KMS-11 (cell line): ENCODE data around the gene DNAJC18.

Source experiments
- H2AFZ ChIP-seq: fragments of 200-600 bp; sonication (generic); 2 replicates; pipeline ENCODE4 v1.6.1; 2016; ENCODE audit warnings: antibody characterized with exemption, mixed run types, low read depth
- H3K27ac ChIP-seq: fragments of 200-600 bp; sonication (generic); 2 replicates; pipeline ENCODE4 v1.6.1; 2016; ENCODE audit warnings: mild to moderate bottlenecking, mixed run types
- H3K27me3 ChIP-seq: fragments of 200-600 bp; sonication (generic); 2 replicates; pipeline ENCODE4 v1.6.1; 2017; ENCODE audit warnings: mild to moderate bottlenecking, low read depth, mixed run types, moderate library complexity; ENCODE audit not compliant: insufficient read depth
- H3K36me3 ChIP-seq: fragments of 200-600 bp; sonication (generic); 2 replicates; pipeline ENCODE4 v1.6.1; 2017; ENCODE audit warnings: mild to moderate bottlenecking, mixed run types; ENCODE audit not compliant: insufficient read depth
- H3K4me1 ChIP-seq: fragments of 200-600 bp; sonication (generic); 2 replicates; pipeline ENCODE4 v1.6.1; 2016; ENCODE audit warnings: mild to moderate bottlenecking, low read depth, mixed run types; ENCODE audit not compliant: poor library complexity, severe bottlenecking
- H3K4me2 ChIP-seq: fragments of 200-600 bp; sonication (generic); 2 replicates; pipeline ENCODE4 v1.7.0; 2016; ENCODE audit warnings: mild to moderate bottlenecking, mixed run types
- H3K4me3 ChIP-seq: fragments of 200-600 bp; sonication (generic); IDR thresholded peaks from 2 replicates; pipeline ENCODE4 v1.6.1; 2017; ENCODE audit warnings: low read depth, low read length, mixed read lengths; ENCODE audit not compliant: insufficient read depth
- H3K79me2 ChIP-seq: fragments of 200-600 bp; sonication (generic); 2 replicates; pipeline ENCODE4 v1.6.1; 2016; ENCODE audit warnings: low read depth, mixed run types; ENCODE audit not compliant: insufficient read depth
- H3K9ac ChIP-seq: fragments of 200-600 bp; sonication (generic); 2 replicates; pipeline ENCODE4 v1.6.1; 2016; ENCODE audit warnings: mild to moderate bottlenecking, mixed run types
- H4K20me1 ChIP-seq: fragments of 200-600 bp; sonication (generic); 2 replicates; pipeline ENCODE4 v1.6.1; 2016; ENCODE audit warnings: mild to moderate bottlenecking, mixed run types; ENCODE audit not compliant: insufficient read depth
- TF ChIP-seq, protein P1 (sequence below): fragments of 200-600 bp; sonication (generic); conservative IDR thresholded peaks from 2 replicates; pipeline ENCODE4 v1.6.1; 2017; ENCODE audit warnings: low read depth, mild to moderate bottlenecking, antibody characterized with exemption, low read length, moderate library complexity, mixed read lengths

The DNAJC18 gene

DNA sequence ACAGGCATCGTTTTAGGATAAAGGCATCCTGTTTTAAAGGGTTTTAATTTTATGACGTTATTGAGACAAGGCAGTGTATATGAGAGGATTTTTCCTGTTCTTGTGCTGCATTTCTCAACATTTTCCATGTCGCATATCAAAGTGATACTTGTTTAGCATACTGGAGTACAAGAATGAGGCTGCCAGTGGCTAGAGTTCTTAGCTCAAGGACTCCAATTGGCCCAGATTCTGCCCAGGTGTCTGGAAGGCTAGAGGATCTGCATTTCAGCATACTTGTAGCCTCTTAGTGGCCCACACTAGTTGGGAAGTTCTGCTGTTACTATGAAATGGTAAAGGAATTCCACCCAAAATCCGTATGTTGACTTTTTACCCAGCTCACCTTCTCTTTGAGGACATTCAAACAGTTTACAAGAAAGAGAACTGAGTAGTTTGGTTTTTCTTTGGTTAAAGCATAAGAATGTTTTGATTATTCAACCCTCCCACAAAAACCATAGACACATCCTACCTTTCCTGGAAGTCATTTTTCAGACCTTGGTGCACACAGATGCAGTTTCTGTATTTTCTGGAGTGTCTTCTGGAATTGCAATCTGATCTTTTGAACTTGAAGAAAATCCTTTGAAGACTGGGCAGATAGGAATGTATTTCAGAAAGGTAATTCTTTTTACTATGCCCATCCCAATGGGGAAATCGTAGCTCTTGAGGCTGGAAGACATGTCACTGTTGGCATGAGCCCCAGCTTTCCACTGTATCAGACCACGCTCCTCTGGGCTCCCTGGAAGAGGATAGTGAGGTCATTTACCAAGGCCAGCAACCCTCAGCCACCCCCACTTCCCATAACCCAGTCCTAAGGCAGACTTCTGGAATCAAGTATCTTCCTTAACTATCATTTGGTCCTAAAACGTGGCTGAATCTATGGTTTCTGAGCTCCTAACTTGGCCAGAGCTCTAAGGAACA lies 67.6 kb downstream of the DNAJC18 start:
- Histone ChIP-seq H3K27ac (no peak overlapping the region), H3K4me2 (no peak overlapping the region), H3K36me3 (0 out of 2 replicates have a peak, but pooled peaks cover 3% of the 10 kb centered on the region), H3K79me2 (no peaks in the 10 kb centered on the region), H4K20me1 (no peaks in the 10 kb centered on the region), H3K9ac (no peak overlapping the region), H3K4me3 (no peak overlapping the region), H3K27me3 (no peaks in the 10 kb centered on the region), H3K4me1 (peaks cover 3% of the 10 kb centered on the region), H2AFZ (no peak overlapping the region)
- TF ChIP-seq, protein P1, sequence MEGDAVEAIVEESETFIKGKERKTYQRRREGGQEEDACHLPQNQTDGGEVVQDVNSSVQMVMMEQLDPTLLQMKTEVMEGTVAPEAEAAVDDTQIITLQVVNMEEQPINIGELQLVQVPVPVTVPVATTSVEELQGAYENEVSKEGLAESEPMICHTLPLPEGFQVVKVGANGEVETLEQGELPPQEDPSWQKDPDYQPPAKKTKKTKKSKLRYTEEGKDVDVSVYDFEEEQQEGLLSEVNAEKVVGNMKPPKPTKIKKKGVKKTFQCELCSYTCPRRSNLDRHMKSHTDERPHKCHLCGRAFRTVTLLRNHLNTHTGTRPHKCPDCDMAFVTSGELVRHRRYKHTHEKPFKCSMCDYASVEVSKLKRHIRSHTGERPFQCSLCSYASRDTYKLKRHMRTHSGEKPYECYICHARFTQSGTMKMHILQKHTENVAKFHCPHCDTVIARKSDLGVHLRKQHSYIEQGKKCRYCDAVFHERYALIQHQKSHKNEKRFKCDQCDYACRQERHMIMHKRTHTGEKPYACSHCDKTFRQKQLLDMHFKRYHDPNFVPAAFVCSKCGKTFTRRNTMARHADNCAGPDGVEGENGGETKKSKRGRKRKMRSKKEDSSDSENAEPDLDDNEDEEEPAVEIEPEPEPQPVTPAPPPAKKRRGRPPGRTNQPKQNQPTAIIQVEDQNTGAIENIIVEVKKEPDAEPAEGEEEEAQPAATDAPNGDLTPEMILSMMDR: no peak

DNA sequence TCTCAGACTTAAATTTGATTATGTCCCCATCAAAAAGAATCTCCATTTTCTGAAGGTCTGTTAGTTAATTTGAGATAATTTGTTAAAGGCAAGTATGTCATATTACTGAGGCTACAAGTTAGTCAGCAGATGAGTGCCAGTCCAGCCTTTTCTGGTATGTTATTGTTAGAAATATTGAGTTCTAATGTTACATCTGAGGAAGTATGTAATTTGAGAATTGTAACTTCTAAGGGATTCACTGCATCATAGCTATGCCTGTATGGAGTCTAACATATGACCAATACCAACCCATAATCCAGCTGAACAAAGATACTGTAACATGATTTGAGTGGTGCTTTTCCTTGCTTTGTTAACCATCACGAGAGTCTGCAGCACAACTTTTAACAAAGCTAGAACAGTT lies 70.1 kb downstream of the DNAJC18 start:
- no peak overlapping the region for H3K27ac ChIP-seq
- H3K9ac ChIP-seq: no peak overlapping the region
- H3K4me1 ChIP-seq: peaks cover 3% of the 10 kb centered on the region
- no peaks in the 10 kb centered on the region for H3K79me2 ChIP-seq
- H3K27me3 ChIP-seq: no peaks in the 10 kb centered on the region
- no peak overlapping the region for H3K4me2 ChIP-seq
- TF ChIP-seq, protein P1: no peak
- H2AFZ ChIP-seq: no peak overlapping the region
- H4K20me1 ChIP-seq: no peaks in the 10 kb centered on the region
- H3K36me3 ChIP-seq: peaks cover 3% of the 10 kb centered on the region; the same call in 1 of the 2 replicates
- no peak overlapping the region for H3K4me3 ChIP-seq

- no peak overlapping the region for H3K9ac ChIP-seq
- no peak overlapping the region for H3K4me3 ChIP-seq
- no peaks in the 10 kb centered on the region; the same call in 1 of the 2 replicates for H3K79me2 ChIP-seq
- no peak overlapping the region for H3K27ac ChIP-seq
- no peak overlapping the region for H2AFZ ChIP-seq
- H3K4me2 ChIP-seq: no peak overlapping the region
- peaks cover 3% of the 10 kb centered on the region for H3K4me1 ChIP-seq
- H4K20me1 ChIP-seq: no peaks in the 10 kb centered on the region
- TF ChIP-seq, protein P1: 0 out of 2 replicates have a peak, but pooled peaks have one; percentile 13
- no peaks in the 10 kb centered on the region for H3K27me3 ChIP-seq
- peaks cover 3% of the 10 kb centered on the region; the same call in 1 of the 2 replicates for H3K36me3 ChIP-seq
Observed at GRCh38 chr5:139368613-139369012, 70.7 kb downstream of the DNAJC18 start.

DNA sequence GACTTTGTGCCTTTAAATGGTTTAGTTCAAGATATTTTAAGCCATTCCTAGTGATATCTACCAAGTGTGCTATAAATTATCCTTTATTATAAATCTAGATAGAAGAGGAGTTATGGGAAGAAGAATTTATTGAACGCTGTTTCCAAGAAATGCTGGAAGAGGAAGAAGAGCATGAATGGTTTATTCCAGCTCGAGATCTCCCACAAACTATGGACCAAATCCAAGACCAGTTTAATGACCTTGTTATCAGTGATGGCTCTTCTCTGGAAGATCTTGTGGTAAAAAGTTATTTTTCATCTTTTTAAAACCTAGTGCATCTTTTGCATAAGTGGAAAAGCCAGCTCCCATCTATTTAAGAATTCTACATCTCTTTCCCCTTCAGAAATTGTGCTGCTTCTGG lies 74.9 kb downstream of the DNAJC18 start:
- peaks cover 3% of the 10 kb centered on the region for H3K4me1 ChIP-seq
- H4K20me1 ChIP-seq: no peaks in the 10 kb centered on the region
- H3K79me2 ChIP-seq: peaks cover 12% of the 10 kb centered on the region; the same call in 1 of the 2 replicates
- no peak overlapping the region for H3K4me2 ChIP-seq
- no peak overlapping the region for H2AFZ ChIP-seq
- H3K36me3 ChIP-seq: peaks cover 3% of the 10 kb centered on the region; the same call in 1 of the 2 replicates
- H3K27me3 ChIP-seq: no peaks in the 10 kb centered on the region
- no peak overlapping the region for H3K27ac ChIP-seq
- H3K4me3 ChIP-seq: no peak overlapping the region
- TF ChIP-seq, protein P1: no peak
- H3K9ac ChIP-seq: no peak overlapping the region
